ENCODE data around the gene PPARA. TPM values are rescaled to one million over a fixed set of nuclear protein-coding genes. Genes with fewer than 3 reads are reported as not detected.
A peak's percentile ranks its signal among the peaks of the same experiment; 100 is the strongest.

PPARA gene
- total RNA-seq, 1 donor from 2014 or later, result 8.4 TPM

DNA sequence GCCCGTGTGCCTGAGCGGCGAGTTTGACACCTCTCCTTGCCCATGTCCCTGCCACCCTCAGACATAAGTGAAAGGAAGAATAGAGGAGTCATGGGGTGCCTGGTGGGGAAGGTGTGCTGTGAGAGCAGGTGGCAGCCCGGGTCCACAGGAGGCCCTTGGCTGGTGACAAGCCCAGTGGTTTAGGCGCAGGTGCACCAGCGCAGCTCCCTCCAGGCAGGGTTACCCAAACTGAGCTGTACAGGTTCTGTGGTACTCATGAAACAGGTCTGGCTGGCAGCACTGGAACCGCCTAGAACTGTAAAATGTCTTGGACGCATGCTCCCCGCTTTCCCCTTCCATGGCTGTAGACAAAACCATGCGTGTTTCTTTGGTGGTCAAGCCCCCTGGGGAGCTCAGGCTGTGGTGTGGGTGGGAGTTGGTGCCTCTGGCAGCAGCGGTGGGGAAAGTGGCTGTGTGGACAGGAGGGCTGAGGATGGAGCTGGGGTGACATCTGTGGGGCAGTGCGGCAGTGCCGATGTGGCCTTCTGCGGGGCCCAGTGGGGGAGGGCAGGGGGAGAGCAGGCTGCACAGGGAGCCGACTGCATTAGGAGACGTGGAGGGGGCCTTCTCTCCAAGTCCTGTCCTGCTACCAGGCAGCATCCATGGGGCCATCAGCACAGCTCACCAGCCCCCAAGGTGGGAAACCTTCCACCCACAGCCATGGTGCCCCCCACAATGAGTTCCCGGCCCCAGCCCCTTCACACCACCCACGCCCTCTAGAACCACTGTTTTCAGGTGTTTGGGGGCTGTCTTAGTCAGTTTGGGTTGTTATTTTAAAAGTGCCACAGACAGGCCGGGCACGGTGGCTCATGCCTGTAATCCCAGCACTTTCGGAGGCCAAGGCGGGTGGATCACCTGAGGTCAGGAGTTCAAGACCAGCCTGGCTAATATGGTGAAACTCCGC is 140.8 kb downstream of the PPARA start:
- Mint-ChIP-seq H3K4me1 (ENCODE audit: low read depth, unreplicated experiment) (peaks cover 16% of the 10 kb centered on the region), H3K27me3 (ENCODE audit: low read depth, unreplicated experiment) (no peaks in the 10 kb centered on the region), H3K4me3 (ENCODE audit: unreplicated experiment) (no peak overlapping the region), H3K36me3 (ENCODE audit: low read depth, unreplicated experiment) (peaks cover 10% of the 10 kb centered on the region), H3K9me3 (ENCODE audit: unreplicated experiment) (no peaks in the 10 kb centered on the region), H3K27ac (ENCODE audit: unreplicated experiment) (peak overlapping the region; percentile 26)
- peaks cover 11% of the 10 kb centered on the region for H3K4me1 ChIP-seq (ENCODE audit: insufficient read depth, low read length)
- H3K9ac ChIP-seq (ENCODE audit: low read length), result no peak overlapping the region
- no peak for FAIRE-seq
- H3K79me2 ChIP-seq (ENCODE audit: insufficient read depth, low read length), result no peaks in the 10 kb centered on the region
- TF ChIP-seq EZH2 (IDR thresholded peaks at IDR 0.05; ENCODE audit: insufficient read depth, low read length), result no peak
- TF ChIP-seq, protein P1, sequence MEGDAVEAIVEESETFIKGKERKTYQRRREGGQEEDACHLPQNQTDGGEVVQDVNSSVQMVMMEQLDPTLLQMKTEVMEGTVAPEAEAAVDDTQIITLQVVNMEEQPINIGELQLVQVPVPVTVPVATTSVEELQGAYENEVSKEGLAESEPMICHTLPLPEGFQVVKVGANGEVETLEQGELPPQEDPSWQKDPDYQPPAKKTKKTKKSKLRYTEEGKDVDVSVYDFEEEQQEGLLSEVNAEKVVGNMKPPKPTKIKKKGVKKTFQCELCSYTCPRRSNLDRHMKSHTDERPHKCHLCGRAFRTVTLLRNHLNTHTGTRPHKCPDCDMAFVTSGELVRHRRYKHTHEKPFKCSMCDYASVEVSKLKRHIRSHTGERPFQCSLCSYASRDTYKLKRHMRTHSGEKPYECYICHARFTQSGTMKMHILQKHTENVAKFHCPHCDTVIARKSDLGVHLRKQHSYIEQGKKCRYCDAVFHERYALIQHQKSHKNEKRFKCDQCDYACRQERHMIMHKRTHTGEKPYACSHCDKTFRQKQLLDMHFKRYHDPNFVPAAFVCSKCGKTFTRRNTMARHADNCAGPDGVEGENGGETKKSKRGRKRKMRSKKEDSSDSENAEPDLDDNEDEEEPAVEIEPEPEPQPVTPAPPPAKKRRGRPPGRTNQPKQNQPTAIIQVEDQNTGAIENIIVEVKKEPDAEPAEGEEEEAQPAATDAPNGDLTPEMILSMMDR (IDR thresholded peaks at IDR 0.05; ENCODE audit: insufficient read depth, low read depth, low read length), result no peak
- no peaks in the 10 kb centered on the region for H3K9me3 ChIP-seq (ENCODE audit: insufficient read depth, low read depth, low read length)
- H3K27me3 ChIP-seq (ENCODE audit: insufficient read depth, low read length), result no peaks in the 10 kb centered on the region
- H4K20me1 ChIP-seq (ENCODE audit: insufficient read depth, low read length), result no peaks in the 10 kb centered on the region
- no peak overlapping the region for H2AFZ ChIP-seq (ENCODE audit: low read depth, low read length)
- no peak overlapping the region for H3K4me3 ChIP-seq (ENCODE audit: insufficient read depth, low read depth, low read length)
- no peak for DNase-seq (ENCODE audit: low read depth)
- H3K36me3 ChIP-seq (ENCODE audit: insufficient read depth, low read length), result peaks cover 2% of the 10 kb centered on the region
- H3K27ac ChIP-seq (ENCODE audit: low read depth, low read length), result no peak overlapping the region
- no peak overlapping the region for H3K4me2 ChIP-seq (ENCODE audit: low read length)

DNA sequence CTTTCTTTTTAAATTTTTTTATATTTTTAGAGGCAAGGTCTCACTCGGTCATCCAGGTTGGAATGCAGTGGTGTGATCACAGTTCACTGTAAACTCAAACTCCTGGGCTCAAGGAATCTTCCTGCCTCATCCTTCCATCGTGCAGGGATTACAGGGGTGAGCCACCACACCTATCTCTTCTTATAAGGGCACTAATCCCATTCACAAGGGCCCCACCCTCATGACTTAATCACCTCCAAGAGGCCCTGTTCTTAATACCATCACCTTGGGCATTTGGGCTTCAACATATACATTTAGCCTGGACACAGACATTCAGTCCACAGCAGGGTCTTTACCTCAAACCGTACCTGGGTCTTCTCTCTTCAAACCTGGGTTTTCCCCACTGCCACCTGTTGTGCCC is 141.8 kb downstream of the PPARA start:
- no peak for DNase-seq (ENCODE audit: low read depth)
- H3K27me3 ChIP-seq (ENCODE audit: insufficient read depth, low read length), result no peaks in the 10 kb centered on the region
- H3K4me3 Mint-ChIP-seq (ENCODE audit: unreplicated experiment), result no peak overlapping the region
- H4K20me1 ChIP-seq (ENCODE audit: insufficient read depth, low read length), result no peaks in the 10 kb centered on the region
- no peak overlapping the region for H3K4me2 ChIP-seq (ENCODE audit: low read length)
- H3K36me3 ChIP-seq (ENCODE audit: insufficient read depth, low read length), result peaks cover 2% of the 10 kb centered on the region
- no peaks in the 10 kb centered on the region for H3K9me3 Mint-ChIP-seq (ENCODE audit: unreplicated experiment)
- no peaks in the 10 kb centered on the region for H3K27me3 Mint-ChIP-seq (ENCODE audit: low read depth, unreplicated experiment)
- no peak overlapping the region for H3K9ac ChIP-seq (ENCODE audit: low read length)
- H3K27ac Mint-ChIP-seq (ENCODE audit: unreplicated experiment), result no peak overlapping the region
- peaks cover 5% of the 10 kb centered on the region for H3K79me2 ChIP-seq (ENCODE audit: insufficient read depth, low read length)
- no peak for FAIRE-seq
- no peak overlapping the region for H3K4me3 ChIP-seq (ENCODE audit: insufficient read depth, low read depth, low read length)
- H3K27ac ChIP-seq (ENCODE audit: low read depth, low read length), result no peak overlapping the region
- peaks cover 10% of the 10 kb centered on the region for H3K36me3 Mint-ChIP-seq (ENCODE audit: low read depth, unreplicated experiment)
- no peaks in the 10 kb centered on the region for H3K9me3 ChIP-seq (ENCODE audit: insufficient read depth, low read depth, low read length)
- peaks cover 15% of the 10 kb centered on the region for H3K4me1 ChIP-seq (ENCODE audit: insufficient read depth, low read length)
- no peak for TF ChIP-seq EZH2 (IDR thresholded peaks at IDR 0.05; ENCODE audit: insufficient read depth, low read length)
- H2AFZ ChIP-seq (ENCODE audit: low read depth, low read length), result no peak overlapping the region
- peaks cover 15% of the 10 kb centered on the region for H3K4me1 Mint-ChIP-seq (ENCODE audit: low read depth, unreplicated experiment)

DNA sequence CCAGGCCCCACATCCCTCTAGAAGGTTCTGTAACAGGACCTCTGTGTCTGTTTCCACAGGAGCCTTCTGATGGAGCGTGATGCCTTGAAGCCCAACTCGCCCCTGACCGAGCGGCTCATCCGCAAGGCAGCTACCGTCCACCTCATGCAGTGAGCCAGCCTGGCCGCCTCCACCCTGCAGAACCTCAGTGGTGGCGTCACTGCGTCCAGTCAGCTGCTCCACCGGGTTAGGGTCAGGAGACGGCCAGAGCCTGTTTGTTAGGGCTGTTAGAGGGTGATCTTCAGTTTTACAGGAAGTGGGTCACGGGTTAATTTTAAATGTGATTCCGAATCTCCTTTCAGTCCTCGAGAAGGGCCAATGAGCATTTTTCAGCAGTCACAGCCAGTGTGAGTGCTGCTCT is 142.4 kb downstream of the PPARA start:
- H3K4me3 Mint-ChIP-seq (ENCODE audit: unreplicated experiment), result no peak overlapping the region
- Histone ChIP-seq H3K79me2 (ENCODE audit: insufficient read depth, low read length) (peaks cover 10% of the 10 kb centered on the region), H3K9ac (ENCODE audit: low read length) (no peak overlapping the region), H3K4me2 (ENCODE audit: low read length) (no peak overlapping the region), H3K36me3 (ENCODE audit: insufficient read depth, low read length) (peaks cover 2% of the 10 kb centered on the region), H3K4me1 (ENCODE audit: insufficient read depth, low read length) (peaks cover 20% of the 10 kb centered on the region), H3K27me3 (ENCODE audit: insufficient read depth, low read length) (no peaks in the 10 kb centered on the region), H3K4me3 (ENCODE audit: insufficient read depth, low read depth, low read length) (no peak overlapping the region), H4K20me1 (ENCODE audit: insufficient read depth, low read length) (no peaks in the 10 kb centered on the region), H3K9me3 (ENCODE audit: insufficient read depth, low read depth, low read length) (no peaks in the 10 kb centered on the region), H2AFZ (ENCODE audit: low read depth, low read length) (no peak overlapping the region), H3K27ac (ENCODE audit: low read depth, low read length) (no peak overlapping the region)
- FAIRE-seq (no peak), DNase-seq (ENCODE audit: low read depth) (no peak)
- H3K27me3 Mint-ChIP-seq (ENCODE audit: low read depth, unreplicated experiment), result no peaks in the 10 kb centered on the region
- no peak overlapping the region for H3K27ac Mint-ChIP-seq (ENCODE audit: unreplicated experiment)
- peaks cover 15% of the 10 kb centered on the region for H3K4me1 Mint-ChIP-seq (ENCODE audit: low read depth, unreplicated experiment)
- TF ChIP-seq EZH2 (IDR thresholded peaks at IDR 0.05; ENCODE audit: insufficient read depth, low read length), result no peak
- TF ChIP-seq, protein P1 (IDR thresholded peaks at IDR 0.05; ENCODE audit: insufficient read depth, low read depth, low read length), result no peak
- H3K9me3 Mint-ChIP-seq (ENCODE audit: unreplicated experiment), result no peaks in the 10 kb centered on the region
- peaks cover 9% of the 10 kb centered on the region for H3K36me3 Mint-ChIP-seq (ENCODE audit: low read depth, unreplicated experiment)

Other genes starting within 250 kb of the PPARA start
- gene WNT7B, start 173.4 kb upstream of the PPARA start, total RNA-seq, result 1.6 and 1.7 TPM in 2 replicates
- 5.4 and 5.7 TPM in 2 replicates for gene CDPF1, start 99.8 kb downstream of the PPARA start, total RNA-seq
- gene PKDREJ, start 112.8 kb downstream of the PPARA start, total RNA-seq, result not detected in 2 replicates
- gene TTC38, start 117.5 kb downstream of the PPARA start, total RNA-seq, result 15.0 and 16.1 TPM in 2 replicates
- gene GTSE1, start 146.3 kb downstream of the PPARA start, total RNA-seq, result 2.4 and 4.1 TPM in 2 replicates
- 29.6 and 33.4 TPM in 2 replicates for gene TRMU, start 185.2 kb downstream of the PPARA start, total RNA-seq

All from astrocyte (in vitro differentiated cells and primary cell).